PFSK-1 (cell line): ENCODE data around the gene KMT2A.

Source experiments
- FOXP2 ChIP-seq: optimal IDR thresholded peaks from 2 replicates; pipeline ENCODE3; 2011; ENCODE audit warnings: borderline replicate concordance, control low read depth, inconsistent platforms; ENCODE audit not compliant: insufficient read depth; ENCODE audit errors: extremely low read length, extremely low read depth
- POLR2AphosphoS5 ChIP-seq: IDR thresholded peaks from 2 replicates; pipeline ENCODE4 v1.6.1; 2012; ENCODE audit warnings: low read depth, mild to moderate bottlenecking, control low read depth, low read length, moderate library complexity
- SIN3A ChIP-seq: IDR thresholded peaks from 2 replicates; pipeline ENCODE4 v1.6.1; 2012; ENCODE audit warnings: mild to moderate bottlenecking, low read length, moderate library complexity, borderline replicate concordance; ENCODE audit not compliant: insufficient read depth
- TAF1 ChIP-seq: IDR thresholded peaks from 2 replicates; pipeline ENCODE4 v1.6.1; 2012; ENCODE audit warnings: low read length, control low read depth, borderline replicate concordance; ENCODE audit not compliant: insufficient read depth
- TF ChIP-seq, protein P1 (sequence below), 2 experiments: IDR thresholded peaks; 2 replicates each; pipeline versions ENCODE4 v1.6.1 to v1.8.0; 2011 to 2012; ENCODE audit warnings: low read depth in 2 of 2, low read length in 2 of 2, control low read depth in 1 of 2, inconsistent platforms in 1 of 2, mild to moderate bottlenecking in 1 of 2, moderate library complexity in 1 of 2; ENCODE audit not compliant: insufficient read depth in 1 of 2

Gene KMT2A

DNA sequence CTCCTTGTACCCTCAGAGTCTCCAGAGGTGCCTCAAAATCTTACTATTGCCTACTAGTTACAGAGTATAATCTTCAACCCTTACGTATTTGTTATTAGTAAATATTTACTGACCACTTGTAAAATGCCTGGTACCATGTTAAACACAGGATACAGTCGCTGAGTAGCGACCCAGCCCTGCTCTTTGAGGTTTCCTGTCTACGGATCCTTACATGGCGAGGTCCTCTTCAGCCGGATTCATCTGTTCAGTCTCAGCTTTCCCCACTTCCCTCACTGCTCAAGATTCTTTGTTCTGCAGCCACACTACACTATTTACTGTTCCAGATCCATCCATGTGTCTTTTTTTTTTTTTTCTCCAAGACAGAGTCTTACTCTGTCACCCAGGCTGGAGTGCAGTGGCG, 77.8 kb downstream of the KMT2A start:
- TF ChIP-seq TAF1 (no peak), FOXP2 (no peak), POLR2AphosphoS5 (no peak), SIN3A (no peak)
- TF ChIP-seq, protein P1, sequence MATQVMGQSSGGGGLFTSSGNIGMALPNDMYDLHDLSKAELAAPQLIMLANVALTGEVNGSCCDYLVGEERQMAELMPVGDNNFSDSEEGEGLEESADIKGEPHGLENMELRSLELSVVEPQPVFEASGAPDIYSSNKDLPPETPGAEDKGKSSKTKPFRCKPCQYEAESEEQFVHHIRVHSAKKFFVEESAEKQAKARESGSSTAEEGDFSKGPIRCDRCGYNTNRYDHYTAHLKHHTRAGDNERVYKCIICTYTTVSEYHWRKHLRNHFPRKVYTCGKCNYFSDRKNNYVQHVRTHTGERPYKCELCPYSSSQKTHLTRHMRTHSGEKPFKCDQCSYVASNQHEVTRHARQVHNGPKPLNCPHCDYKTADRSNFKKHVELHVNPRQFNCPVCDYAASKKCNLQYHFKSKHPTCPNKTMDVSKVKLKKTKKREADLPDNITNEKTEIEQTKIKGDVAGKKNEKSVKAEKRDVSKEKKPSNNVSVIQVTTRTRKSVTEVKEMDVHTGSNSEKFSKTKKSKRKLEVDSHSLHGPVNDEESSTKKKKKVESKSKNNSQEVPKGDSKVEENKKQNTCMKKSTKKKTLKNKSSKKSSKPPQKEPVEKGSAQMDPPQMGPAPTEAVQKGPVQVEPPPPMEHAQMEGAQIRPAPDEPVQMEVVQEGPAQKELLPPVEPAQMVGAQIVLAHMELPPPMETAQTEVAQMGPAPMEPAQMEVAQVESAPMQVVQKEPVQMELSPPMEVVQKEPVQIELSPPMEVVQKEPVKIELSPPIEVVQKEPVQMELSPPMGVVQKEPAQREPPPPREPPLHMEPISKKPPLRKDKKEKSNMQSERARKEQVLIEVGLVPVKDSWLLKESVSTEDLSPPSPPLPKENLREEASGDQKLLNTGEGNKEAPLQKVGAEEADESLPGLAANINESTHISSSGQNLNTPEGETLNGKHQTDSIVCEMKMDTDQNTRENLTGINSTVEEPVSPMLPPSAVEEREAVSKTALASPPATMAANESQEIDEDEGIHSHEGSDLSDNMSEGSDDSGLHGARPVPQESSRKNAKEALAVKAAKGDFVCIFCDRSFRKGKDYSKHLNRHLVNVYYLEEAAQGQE (IDR thresholded peaks at IDR 0.05; ENCODE audit: insufficient read depth in 1 of 2, low read depth in 2 of 2, low read length in 2 of 2) = no peak

DNA sequence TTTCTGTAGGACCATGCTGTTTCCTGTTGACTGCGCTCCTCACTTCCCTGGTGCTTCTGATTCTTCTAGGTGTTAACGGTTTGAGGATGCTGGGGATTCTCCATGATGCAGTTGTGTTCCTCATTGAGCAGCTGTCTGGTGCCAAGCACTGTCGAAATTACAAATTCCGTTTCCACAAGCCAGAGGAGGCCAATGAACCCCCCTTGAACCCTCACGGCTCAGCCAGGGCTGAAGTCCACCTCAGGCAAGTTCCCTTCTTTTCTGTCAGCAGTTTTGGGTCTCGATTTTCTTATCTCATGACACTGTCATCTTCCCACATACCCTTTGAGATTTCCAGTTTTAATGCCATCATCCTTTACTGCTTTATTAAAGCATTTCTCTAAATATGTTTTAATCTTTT, 83.3 kb downstream of the KMT2A start:
- no peak for TF ChIP-seq FOXP2
- no peak for TF ChIP-seq TAF1
- no peak for TF ChIP-seq POLR2AphosphoS5
- no peak for TF ChIP-seq SIN3A
- TF ChIP-seq, protein P1 (IDR thresholded peaks at IDR 0.05; ENCODE audit: insufficient read depth in 1 of 2, low read depth in 2 of 2, low read length in 2 of 2) = no peak

DNA sequence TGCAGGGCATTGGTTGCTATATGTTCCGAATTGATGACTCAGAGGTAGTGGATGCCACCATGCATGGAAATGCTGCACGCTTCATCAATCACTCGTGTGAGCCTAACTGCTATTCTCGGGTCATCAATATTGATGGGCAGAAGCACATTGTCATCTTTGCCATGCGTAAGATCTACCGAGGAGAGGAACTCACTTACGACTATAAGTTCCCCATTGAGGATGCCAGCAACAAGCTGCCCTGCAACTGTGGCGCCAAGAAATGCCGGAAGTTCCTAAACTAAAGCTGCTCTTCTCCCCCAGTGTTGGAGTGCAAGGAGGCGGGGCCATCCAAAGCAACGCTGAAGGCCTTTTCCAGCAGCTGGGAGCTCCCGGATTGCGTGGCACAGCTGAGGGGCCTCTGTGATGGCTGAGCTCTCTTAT, 85.6 kb downstream of the KMT2A start:
- TF ChIP-seq FOXP2 = no peak
- no peak for TF ChIP-seq TAF1
- TF ChIP-seq SIN3A = no peak
- TF ChIP-seq, protein P1 (IDR thresholded peaks at IDR 0.05; ENCODE audit: insufficient read depth in 1 of 2, low read depth in 2 of 2, low read length in 2 of 2) = no peak
- no peak for TF ChIP-seq POLR2AphosphoS5

DNA sequence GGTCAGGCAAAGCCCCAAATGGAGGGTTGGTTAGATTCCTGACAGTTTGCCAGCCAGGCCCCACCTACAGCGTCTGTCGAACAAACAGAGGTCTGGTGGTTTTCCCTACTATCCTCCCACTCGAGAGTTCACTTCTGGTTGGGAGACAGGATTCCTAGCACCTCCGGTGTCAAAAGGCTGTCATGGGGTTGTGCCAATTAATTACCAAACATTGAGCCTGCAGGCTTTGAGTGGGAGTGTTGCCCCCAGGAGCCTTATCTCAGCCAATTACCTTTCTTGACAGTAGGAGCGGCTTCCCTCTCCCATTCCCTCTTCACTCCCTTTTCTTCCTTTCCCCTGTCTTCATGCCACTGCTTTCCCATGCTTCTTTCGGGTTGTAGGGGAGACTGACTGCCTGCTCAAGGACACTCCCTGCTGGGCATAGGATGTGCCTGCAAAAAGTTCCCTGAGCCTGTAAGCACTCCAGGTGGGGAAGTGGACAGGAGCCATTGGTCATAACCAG, 86.3 kb downstream of the KMT2A start:
- TF ChIP-seq TAF1 (no peak), FOXP2 (no peak), SIN3A (no peak), POLR2AphosphoS5 (no peak)
- TF ChIP-seq, protein P1 (IDR thresholded peaks at IDR 0.05; ENCODE audit: insufficient read depth in 1 of 2, low read depth in 2 of 2, low read length in 2 of 2) = no peak

DNA sequence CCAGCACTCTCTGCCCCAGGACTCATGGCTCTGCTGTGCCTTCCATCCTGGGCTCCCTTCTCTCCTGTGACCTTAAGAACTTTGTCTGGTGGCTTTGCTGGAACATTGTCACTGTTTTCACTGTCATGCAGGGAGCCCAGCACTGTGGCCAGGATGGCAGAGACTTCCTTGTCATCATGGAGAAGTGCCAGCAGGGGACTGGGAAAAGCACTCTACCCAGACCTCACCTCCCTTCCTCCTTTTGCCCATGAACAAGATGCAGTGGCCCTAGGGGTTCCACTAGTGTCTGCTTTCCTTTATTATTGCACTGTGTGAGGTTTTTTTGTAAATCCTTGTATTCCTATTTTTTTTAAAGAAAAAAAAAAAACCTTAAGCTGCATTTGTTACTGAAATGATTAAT, 88.1 kb downstream of the KMT2A start:
- TF ChIP-seq SIN3A (no peak), TAF1 (no peak), POLR2AphosphoS5 (no peak), FOXP2 (no peak)
- TF ChIP-seq, protein P1 (IDR thresholded peaks at IDR 0.05; ENCODE audit: insufficient read depth in 1 of 2, low read depth in 2 of 2, low read length in 2 of 2) = no peak
